Measurements from ENCODE around the gene RELN.

GRCh38 chr7:103698064-103698463, 291.4 kb downstream of the RELN start:
- no peak for TF ChIP-seq POLR2AphosphoS5 (IDR thresholded peaks at IDR 0.05; ENCODE audit: low read depth, low read length)
- no peak for TF ChIP-seq POLR2A (IDR thresholded peaks at IDR 0.05; ENCODE audit: low read depth, low read length)
- no peak for TF ChIP-seq TAF1 (IDR thresholded peaks at IDR 0.05; ENCODE audit: low read depth, low read length)
- no peak for TF ChIP-seq SPI1 (IDR thresholded peaks at IDR 0.05; ENCODE audit: low read depth, low read length)
- no peak for TF ChIP-seq PAX5 (IDR thresholded peaks at IDR 0.05; ENCODE audit: insufficient read depth, low read length, severe bottlenecking)
